Upper lobe of left lung (tissue), 6 donors: ENCODE data around the gene KCNIP3. TPM values are rescaled to one million over a fixed set of nuclear protein-coding genes. Genes with fewer than 3 reads are reported as not detected.
A peak's percentile ranks its signal among the peaks of the same experiment; 100 is the strongest.

Experiments
- ATAC-seq, 2 donors: fragments of 200-7000 bp; cut with Tn5 transposase; one replicate each; pipeline ENCODE4 v1.9.1; 2022; ENCODE audit warnings: mild to moderate bottlenecking in 2 of 2, moderate library complexity in 2 of 2; ENCODE audit not compliant: low FRiP score in 2 of 2
- DNase-seq, 2 donors: peaks; one replicate each; pipeline ENCODE4 v3.0.0-alpha.2; 2019 to 2020
- H3K27ac ChIP-seq, 4 donors: fragments of 200-600 bp; sonication (generic); one replicate each; pipeline ENCODE4 v1.5.1; 2016 to 2019
- H3K27me3 ChIP-seq, 4 donors: fragments of 200-600 bp; sonication (generic); one replicate each; pipeline ENCODE4 v1.5.1; 2017 to 2019
- H3K36me3 ChIP-seq, 4 donors: fragments of 200-600 bp; sonication (generic); one replicate each; pipeline ENCODE4 v1.5.1; 2016 to 2019
- H3K4me1 ChIP-seq, 4 donors: fragments of 200-600 bp; sonication (generic); one replicate each; pipeline ENCODE4 v1.5.1; 2018 to 2019
- H3K4me3 ChIP-seq, 4 donors: fragments of 200-600 bp; sonication (generic); one replicate each; pipeline ENCODE4 v1.5.1; 2017 to 2019; ENCODE audit warnings: mild to moderate bottlenecking in 2 of 4, moderate library complexity in 1 of 4
- H3K9me3 ChIP-seq, 4 donors: fragments of 200-600 bp; sonication (generic); one replicate each; pipeline ENCODE4 v1.5.1; 2018 to 2019
- CTCF ChIP-seq, 6 experiments: fragments of 450-650 bp in 4 of 6; fragments of 200-600 bp in 2 of 6; sonication (generic) in 2 of 6; IDR thresholded peaks; one replicate each; pipeline ENCODE4 v1.5.1; 2016 to 2019; ENCODE audit warnings: antibody characterized with exemption in 6 of 6
- EP300 ChIP-seq, 4 donors: sonication (generic); formaldehyde crosslinking; IDR thresholded peaks; one replicate each; pipeline ENCODE4 v1.5.1; 2017; ENCODE audit warnings: antibody characterized with exemption in 4 of 4, control low read depth in 2 of 4
- POLR2A ChIP-seq, 4 donors: fragments of 450-650 bp; IDR thresholded peaks; one replicate each; pipeline ENCODE4 v1.5.1; 2016 to 2017; ENCODE audit warnings: antibody characterized with exemption in 4 of 4, mild to moderate bottlenecking in 2 of 4
- POLR2AphosphoS5 ChIP-seq, 2 donors: sonication (generic); formaldehyde crosslinking; IDR thresholded peaks; one replicate each; pipeline ENCODE4 v1.5.1; 2017; ENCODE audit warnings: antibody characterized with exemption in 2 of 2
- WGBS, 2 donors: methylation state at CpG; one replicate each; pipeline ENCODE4 v1.1.5; 2017 to 2018; 5-methylcytosine and 5-hydroxymethylcytosine counted together
- total RNA-seq, 6 donors: library from RNA; depleted of rRNA in 4 of 6; stranded (reverse); fragments of >200 nt in 4 of 6; gene quantifications; one replicate each; pipeline versions ENCODE4 v1.1.0 to v1.2.1, GENCODE V29; 2016 to 2021
- donor health status: DM: no; HTN: no; CAD: no; lungs with moderate emphysema.
- donor health status: DM: no; HTN: yes; CAD: no; lungs with severe emphysema.

KCNIP3 gene
- total RNA-seq, 6 donors from 2014 or later, result 1.0 to 5.9 (median 2.5) TPM

GRCh38 chr2:95352310-95353054 is 55.3 kb downstream of the KCNIP3 start:
- no peaks in the 10 kb centered on the region for H3K4me1 ChIP-seq
- H3K27me3 ChIP-seq, result no peaks in the 10 kb centered on the region
- no peaks in the 10 kb centered on the region for H3K9me3 ChIP-seq
- no peak overlapping the region for H3K27ac ChIP-seq
- no peaks in the 10 kb centered on the region for H3K36me3 ChIP-seq
- no peak for ATAC-seq
- WGBS, 2 donors, result 68 to 71% methylated on average over 6 of the region's 6 CpGs
- no peak overlapping the region for H3K4me3 ChIP-seq
- DNase-seq, result peak in 1 of 2 donors; percentile 17
- TF ChIP-seq CTCF (IDR thresholded peaks at IDR 0.05) (no peak), POLR2AphosphoS5 (IDR thresholded peaks at IDR 0.05) (no peak), EP300 (IDR thresholded peaks at IDR 0.05) (no peak), POLR2A (IDR thresholded peaks at IDR 0.05) (no peak)

- no peaks in the 10 kb centered on the region for H3K4me1 ChIP-seq
- no peak for ATAC-seq
- peak; percentile 17 to 42 for DNase-seq
- no peaks in the 10 kb centered on the region for H3K36me3 ChIP-seq
- no peaks in the 10 kb centered on the region for H3K27me3 ChIP-seq
- H3K27ac ChIP-seq, result no peak overlapping the region
- no peak overlapping the region for H3K4me3 ChIP-seq
- no peaks in the 10 kb centered on the region for H3K9me3 ChIP-seq
- no peak for TF ChIP-seq EP300 (IDR thresholded peaks at IDR 0.05)
- no peak for TF ChIP-seq POLR2AphosphoS5 (IDR thresholded peaks at IDR 0.05)
- TF ChIP-seq CTCF (IDR thresholded peaks at IDR 0.05), result no peak
- TF ChIP-seq POLR2A (IDR thresholded peaks at IDR 0.05), result no peak
- WGBS, 2 donors, result 87 to 89% methylated on average over 8 to 10 of the region's 10 CpGs
These were observed 56.0 kb downstream of the KCNIP3 start for GRCh38 chr2:95353055-95353575.

DNA sequence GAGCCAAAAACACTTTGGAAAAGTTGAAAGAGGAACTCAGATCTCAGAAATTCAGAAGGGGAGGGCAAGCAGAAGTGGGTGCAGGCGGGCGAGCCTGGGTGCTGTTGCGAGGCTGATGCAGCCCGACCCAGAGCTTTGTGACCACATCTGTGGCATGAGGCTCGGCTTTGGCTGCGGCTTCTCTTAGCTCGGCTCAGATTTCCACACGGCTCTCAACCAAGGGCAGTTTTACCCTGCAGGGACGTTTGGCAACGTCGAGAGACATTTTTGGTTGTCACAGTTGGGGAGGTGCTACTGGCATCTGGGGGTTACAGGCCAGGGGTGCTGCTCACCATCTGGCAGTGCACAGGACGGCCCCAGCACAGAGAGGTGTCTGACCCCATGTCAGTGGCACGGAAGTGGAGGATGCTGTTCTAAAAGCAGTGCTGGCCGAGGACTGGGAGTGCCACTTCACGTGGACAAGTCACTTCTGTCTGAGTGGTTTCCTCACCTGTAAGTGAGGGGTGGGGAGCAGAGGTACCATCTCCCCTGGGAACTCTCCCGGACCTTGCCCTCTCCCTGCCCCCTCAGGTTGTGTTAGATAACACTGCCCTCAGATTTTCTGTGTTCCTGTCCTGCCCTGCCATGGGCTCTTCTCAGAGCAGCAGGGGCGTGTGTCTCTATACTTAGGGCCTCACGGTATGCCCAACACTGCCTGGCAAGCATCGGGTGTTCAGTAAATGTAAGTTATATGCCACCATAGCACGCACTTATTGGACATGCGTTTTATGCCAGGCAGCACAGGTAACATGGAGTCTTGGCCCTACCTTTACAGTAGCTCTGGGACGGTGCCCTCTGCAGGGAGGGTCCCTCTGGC is 56.7 kb downstream of the KCNIP3 start:
- H3K27ac ChIP-seq, result no peak overlapping the region
- DNase-seq (peak in 1 of 2 donors; percentile 17), ATAC-seq (no peak)
- no peaks in the 10 kb centered on the region for H3K9me3 ChIP-seq
- H3K4me3 ChIP-seq, result no peak overlapping the region
- no peaks in the 10 kb centered on the region for H3K27me3 ChIP-seq
- H3K36me3 ChIP-seq, result no peaks in the 10 kb centered on the region
- no peaks in the 10 kb centered on the region for H3K4me1 ChIP-seq
- TF ChIP-seq EP300 (IDR thresholded peaks at IDR 0.05), result no peak
- no peak for TF ChIP-seq POLR2A (IDR thresholded peaks at IDR 0.05)
- TF ChIP-seq CTCF (IDR thresholded peaks at IDR 0.05), result no peak
- no peak for TF ChIP-seq POLR2AphosphoS5 (IDR thresholded peaks at IDR 0.05)
- 71 to 72% methylated on average over 21 to 22 of the region's 22 CpGs for WGBS, 2 donors

- Histone ChIP-seq H3K4me3 (no peak overlapping the region), H3K9me3 (no peaks in the 10 kb centered on the region), H3K4me1 (no peaks in the 10 kb centered on the region), H3K36me3 (no peaks in the 10 kb centered on the region), H3K27me3 (no peaks in the 10 kb centered on the region), H3K27ac (no peak overlapping the region)
- 83% methylated on average over 4 to 5 of the region's 5 CpGs for WGBS, 2 donors
- DNase-seq, result peak in 1 of 2 donors; percentile 12
- ATAC-seq, result no peak
- no peak for TF ChIP-seq CTCF (IDR thresholded peaks at IDR 0.05)
- no peak for TF ChIP-seq POLR2A (IDR thresholded peaks at IDR 0.05)
- TF ChIP-seq EP300 (IDR thresholded peaks at IDR 0.05), result no peak
- no peak for TF ChIP-seq POLR2AphosphoS5 (IDR thresholded peaks at IDR 0.05)
These were observed 57.3 kb downstream of the KCNIP3 start for GRCh38 chr2:95354469-95354901.
